H9 (cell line): Measurements from ENCODE around the gene SIRT6. TPM values are rescaled to one million over a fixed set of nuclear protein-coding genes. Genes with fewer than 3 reads are reported as not detected.
"Not testable (repeated sequence)": the region's sequence is repeated elsewhere in the genome, so short reads cannot be mapped to it uniquely, and the experiment has no call there.

Experiments
- DNase-seq: peaks from one replicate; pipeline ENCODE4 v3.0.0-alpha.2; 2017
- H2AFZ ChIP-seq: one replicate; pipeline ENCODE4 v1.6.1; 2013; ENCODE audit warnings: mild to moderate bottlenecking, low read length, control low read depth, moderate library complexity
- H2AK5ac ChIP-seq: 2 replicates; pipeline ENCODE4 v1.6.1; 2013; ENCODE audit warnings: low read length, control low read depth, mixed read lengths; ENCODE audit not compliant: insufficient read length
- H2BK120ac ChIP-seq: one replicate; pipeline ENCODE4 v1.6.1; 2013; ENCODE audit warnings: low read depth, mild to moderate bottlenecking, low read length, control low read depth, inconsistent platforms; ENCODE audit not compliant: poor library complexity, severe bottlenecking
- H2BK12ac ChIP-seq: 2 replicates; pipeline ENCODE4 v1.6.1; 2013; ENCODE audit warnings: low read length, control low read depth, mixed read lengths, low read depth; ENCODE audit not compliant: insufficient read length
- H2BK15ac ChIP-seq: 2 replicates; pipeline ENCODE4 v1.6.1; 2013; ENCODE audit warnings: low read depth, low read length, control low read depth
- H2BK20ac ChIP-seq: one replicate; pipeline ENCODE4 v1.6.1; 2013; ENCODE audit warnings: low read depth, mild to moderate bottlenecking, low read length, control low read depth, inconsistent platforms; ENCODE audit not compliant: poor library complexity, severe bottlenecking
- H2BK5ac ChIP-seq: 2 replicates; pipeline ENCODE4 v1.6.1; 2013; ENCODE audit warnings: low read length, control low read depth, mixed read lengths; ENCODE audit not compliant: insufficient read length
- H3K14ac ChIP-seq: 2 replicates; pipeline ENCODE4 v1.6.1; 2013; ENCODE audit warnings: low read length, control low read depth; ENCODE audit not compliant: insufficient read depth
- H3K18ac ChIP-seq: 2 replicates; pipeline ENCODE4 v1.6.1; 2013; ENCODE audit warnings: low read depth, mild to moderate bottlenecking, mixed read lengths, low read length, control low read depth; ENCODE audit not compliant: insufficient read length
- H3K23ac ChIP-seq: 2 replicates; pipeline ENCODE4 v1.6.1; 2013; ENCODE audit warnings: low read length, control low read depth, mixed read lengths, low read depth; ENCODE audit not compliant: insufficient read length
- H3K23me2 ChIP-seq: 2 replicates; pipeline ENCODE4 v1.6.1; 2013; ENCODE audit warnings: low read depth, mild to moderate bottlenecking, mixed read lengths, low read length, control low read depth; ENCODE audit not compliant: insufficient read length, poor library complexity, severe bottlenecking
- H3K27ac ChIP-seq: 2 replicates; pipeline ENCODE4 v1.5.1; 2013; ENCODE audit warnings: low read length, control low read depth, mixed read lengths, low read depth; ENCODE audit not compliant: insufficient read length
- H3K27me3 ChIP-seq: 2 replicates; pipeline ENCODE4 v1.6.1; 2013; ENCODE audit warnings: low read length, control low read depth, inconsistent platforms; ENCODE audit not compliant: insufficient read depth
- H3K4ac ChIP-seq: 2 replicates; pipeline ENCODE4 v1.6.1; 2013; ENCODE audit warnings: low read depth, mild to moderate bottlenecking, control low read depth, inconsistent platforms, low read length, moderate library complexity
- H3K4me1 ChIP-seq: 2 replicates; pipeline ENCODE4 v1.6.1; 2013; ENCODE audit warnings: low read length, control low read depth, inconsistent platforms; ENCODE audit not compliant: insufficient read depth
- H3K4me2 ChIP-seq: 2 replicates; pipeline ENCODE4 v1.6.1; 2013; ENCODE audit warnings: low read length, control low read depth, mixed read lengths; ENCODE audit not compliant: insufficient read length, insufficient read depth
- H3K56ac ChIP-seq: 2 replicates; pipeline ENCODE4 v1.6.1; 2013; ENCODE audit warnings: low read depth, mild to moderate bottlenecking, mixed read lengths, low read length, control low read depth; ENCODE audit not compliant: insufficient read length
- H3K79me1 ChIP-seq: 2 replicates; pipeline ENCODE4 v1.6.1; 2013; ENCODE audit warnings: low read depth, mild to moderate bottlenecking, moderate library complexity, low read length, control low read depth, inconsistent platforms; ENCODE audit not compliant: insufficient read depth, poor library complexity, severe bottlenecking
- H3K79me2 ChIP-seq: 2 replicates; pipeline ENCODE4 v1.6.1; 2013; ENCODE audit warnings: low read length, control low read depth, inconsistent platforms; ENCODE audit not compliant: insufficient read depth
- H3K9ac ChIP-seq: 2 replicates; pipeline ENCODE4 v1.6.1; 2013; ENCODE audit warnings: low read length, control low read depth, mixed read lengths; ENCODE audit not compliant: insufficient read length; ENCODE audit errors: extremely low read depth
- H3K9me3 ChIP-seq: one replicate; pipeline ENCODE4 v1.6.1; 2013; ENCODE audit warnings: low read depth, low read length, inconsistent platforms; ENCODE audit not compliant: control insufficient read depth
- H3T11ph ChIP-seq: one replicate; pipeline ENCODE4 v1.6.1; 2013; ENCODE audit warnings: mild to moderate bottlenecking, low read length, control low read depth, inconsistent platforms
- H4K20me1 ChIP-seq: one replicate; pipeline ENCODE4 v1.6.1; 2013; ENCODE audit not compliant: control insufficient read depth, insufficient read length, insufficient read depth
- H4K5ac ChIP-seq: 2 replicates; pipeline ENCODE4 v1.6.1; 2013; ENCODE audit warnings: low read depth, mild to moderate bottlenecking, mixed read lengths, low read length, control low read depth; ENCODE audit not compliant: insufficient read length
- H4K8ac ChIP-seq: replicated peaks from 2 replicates; pipeline ENCODE4 v1.6.1; 2013; ENCODE audit warnings: low read length, control low read depth, mixed read lengths, low read depth; ENCODE audit not compliant: insufficient read length
- H4K91ac ChIP-seq: 2 replicates; pipeline ENCODE4 v1.6.1; 2013; ENCODE audit warnings: low read depth, mild to moderate bottlenecking, moderate library complexity, mixed read lengths, low read length, control low read depth; ENCODE audit not compliant: insufficient read length
- H3K27ac Mint-ChIP-seq, 3 experiments: 2 replicates in 2 of 3; 3 replicates in 1 of 3; pipeline ENCODE4 v1.8.0; 2020 to 2021; ENCODE audit warnings: mixed read lengths in 3 of 3, mild to moderate bottlenecking in 1 of 3, moderate library complexity in 1 of 3
- H3K27me3 Mint-ChIP-seq: 2 replicates; pipeline ENCODE4 v1.8.0; 2021; ENCODE audit warnings: low read depth, mild to moderate bottlenecking, moderate library complexity, mixed read lengths
- H3K36me3 Mint-ChIP-seq, 3 experiments: 2 replicates in 2 of 3; 3 replicates in 1 of 3; pipeline ENCODE4 v1.8.0; 2020 to 2021; ENCODE audit warnings: low read depth in 3 of 3, mixed read lengths in 3 of 3; ENCODE audit not compliant: insufficient read depth in 1 of 3
- H3K4me1 Mint-ChIP-seq, 2 experiments: 2 replicates each; pipeline ENCODE4 v1.8.0; 2020; ENCODE audit warnings: mixed read lengths in 2 of 2
- H3K4me3 Mint-ChIP-seq, 2 experiments: 2 replicates in 1 of 2; 3 replicates in 1 of 2; pipeline ENCODE4 v1.8.0; 2020 to 2021; ENCODE audit warnings: mild to moderate bottlenecking in 2 of 2, mixed read lengths in 2 of 2, moderate library complexity in 1 of 2
- H3K9me3 Mint-ChIP-seq, 2 experiments: 2 replicates in 1 of 2; 3 replicates in 1 of 2; pipeline ENCODE4 v1.8.0; 2020; ENCODE audit warnings: mild to moderate bottlenecking in 2 of 2, mixed read lengths in 2 of 2, moderate library complexity in 1 of 2
- WGBS: extraction: QIAGEN DNeasy Blood & Tissue Kit; methylation state at CpG from one replicate; pipeline ENCODE4 v1.1.7; 2013; ENCODE audit warnings: missing lambda C conversion rate, low lambda C conversion rate, mixed read lengths; ENCODE audit not compliant: insufficient read length; ENCODE audit errors: extremely low coverage; 5-methylcytosine and 5-hydroxymethylcytosine counted together
- total RNA-seq: library from RNA; stranded (reverse); gene quantifications from 2 replicates; pipeline ENCODE4 v1.2.1, GENCODE V29; 2021
- TF ChIP-seq, protein P1 (sequence below): fragments of 200-600 bp; sonication (generic); conservative IDR thresholded peaks from 3 replicates; pipeline ENCODE4 v1.8.0; 2021; ENCODE audit warnings: antibody characterized with exemption, mild to moderate bottlenecking

Gene SIRT6
- total RNA-seq, 1 experiment from 2014 or later, result 24.9 TPM

DNA sequence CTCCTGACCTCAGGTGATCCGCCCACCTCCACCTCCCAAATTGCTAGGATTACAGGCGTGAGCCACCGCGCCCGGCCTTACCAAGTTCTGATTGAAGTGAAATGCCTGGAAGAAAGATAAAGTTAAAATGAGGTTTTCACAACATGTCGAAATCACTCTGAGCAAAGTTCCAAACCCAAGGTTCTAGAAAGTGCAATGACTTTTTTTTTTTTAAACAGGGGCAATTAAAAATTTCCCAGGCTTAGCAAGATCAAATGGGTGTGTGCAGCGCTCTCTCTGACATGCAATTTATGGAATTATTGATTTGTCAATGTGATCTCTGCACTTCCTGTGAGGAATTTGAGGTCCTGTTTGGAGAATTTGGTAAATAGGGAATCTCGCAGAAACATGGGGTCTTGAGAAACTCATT, 45.7 kb downstream of the SIRT6 start:
- Histone ChIP-seq H3K56ac (no peak overlapping the region), H3K27ac (no peak overlapping the region), H3K4ac (no peak overlapping the region), H3K79me2 (no peaks in the 10 kb centered on the region), H3K9me3 (no peaks in the 10 kb centered on the region), H3K18ac (no peak overlapping the region), H3K79me1 (no peaks in the 10 kb centered on the region), H3K9ac (no peak overlapping the region), H2BK120ac (no peak overlapping the region), H4K91ac (no peak overlapping the region), H2BK12ac (no peak overlapping the region), H3K4me1 (no peaks in the 10 kb centered on the region; the same call in 1 of the 2 replicates), H2AFZ (no peak overlapping the region), H4K20me1 (no peaks in the 10 kb centered on the region), H3K27me3 (no peaks in the 10 kb centered on the region), H3T11ph (no peak overlapping the region), H3K4me2 (no peak overlapping the region), H4K8ac (no peak overlapping the region), H4K5ac (no peak overlapping the region), H3K23ac (no peak overlapping the region), H2BK15ac (no peak overlapping the region), H3K14ac (no peak overlapping the region), H2BK5ac (no peak overlapping the region), H3K23me2 (no peaks in the 10 kb centered on the region), H2AK5ac (no peak overlapping the region), H2BK20ac (no peak overlapping the region)
- Mint-ChIP-seq H3K9me3 (no peaks in the 10 kb centered on the region; a peak in 1 of 5 replicates), H3K4me3 (no peak overlapping the region), H3K36me3 (no peaks in the 10 kb centered on the region), H3K27me3 (peaks cover 13% of the 10 kb centered on the region), H3K27ac (no peak overlapping the region), H3K4me1 (peaks cover 2 to 8% of the 10 kb centered on the region in 2 experiments; a peak in 3 of 4 replicates)
- no peak for DNase-seq
- TF ChIP-seq, protein P1, sequence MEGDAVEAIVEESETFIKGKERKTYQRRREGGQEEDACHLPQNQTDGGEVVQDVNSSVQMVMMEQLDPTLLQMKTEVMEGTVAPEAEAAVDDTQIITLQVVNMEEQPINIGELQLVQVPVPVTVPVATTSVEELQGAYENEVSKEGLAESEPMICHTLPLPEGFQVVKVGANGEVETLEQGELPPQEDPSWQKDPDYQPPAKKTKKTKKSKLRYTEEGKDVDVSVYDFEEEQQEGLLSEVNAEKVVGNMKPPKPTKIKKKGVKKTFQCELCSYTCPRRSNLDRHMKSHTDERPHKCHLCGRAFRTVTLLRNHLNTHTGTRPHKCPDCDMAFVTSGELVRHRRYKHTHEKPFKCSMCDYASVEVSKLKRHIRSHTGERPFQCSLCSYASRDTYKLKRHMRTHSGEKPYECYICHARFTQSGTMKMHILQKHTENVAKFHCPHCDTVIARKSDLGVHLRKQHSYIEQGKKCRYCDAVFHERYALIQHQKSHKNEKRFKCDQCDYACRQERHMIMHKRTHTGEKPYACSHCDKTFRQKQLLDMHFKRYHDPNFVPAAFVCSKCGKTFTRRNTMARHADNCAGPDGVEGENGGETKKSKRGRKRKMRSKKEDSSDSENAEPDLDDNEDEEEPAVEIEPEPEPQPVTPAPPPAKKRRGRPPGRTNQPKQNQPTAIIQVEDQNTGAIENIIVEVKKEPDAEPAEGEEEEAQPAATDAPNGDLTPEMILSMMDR, result no peak
- no CpG with 5 or more reads among the region's 8 CpGs for WGBS

DNA sequence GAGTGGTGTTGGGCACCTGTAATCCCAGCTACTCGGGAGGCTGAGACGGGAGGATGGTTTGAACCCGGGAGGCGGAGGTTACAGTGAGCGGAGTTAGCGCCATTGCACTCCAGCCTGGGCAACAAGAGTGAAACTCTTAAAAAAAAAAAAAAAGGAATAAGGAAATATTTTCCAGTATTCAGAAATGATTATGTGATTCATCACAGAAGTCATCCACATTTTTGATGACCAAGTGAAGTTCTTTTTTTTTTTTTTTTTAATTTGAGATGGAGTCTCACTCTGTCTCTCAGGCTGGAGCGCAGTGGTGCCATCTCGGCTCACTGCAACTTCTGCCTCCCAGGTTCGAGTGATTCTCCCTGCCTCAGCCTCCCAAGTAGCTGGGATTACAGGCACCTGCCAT, 47.0 kb downstream of the SIRT6 start:
- H3K79me2 ChIP-seq, H2BK12ac ChIP-seq, H2AFZ ChIP-seq, H4K8ac ChIP-seq, DNase-seq, H2BK5ac ChIP-seq, H2BK120ac ChIP-seq, H4K91ac ChIP-seq, H3K23me2 ChIP-seq, H4K5ac ChIP-seq, H3K9me3 ChIP-seq, H2BK20ac ChIP-seq, H3T11ph ChIP-seq, H3K4me1 ChIP-seq, H3K14ac ChIP-seq, H3K4me2 ChIP-seq, H3K4ac ChIP-seq, H3K36me3 Mint-ChIP-seq, H4K20me1 ChIP-seq, H2BK15ac ChIP-seq, H3K27me3 ChIP-seq, H3K79me1 ChIP-seq, H2AK5ac ChIP-seq, H3K18ac ChIP-seq, H3K9ac ChIP-seq, H3K27ac Mint-ChIP-seq, H3K4me3 Mint-ChIP-seq, H3K23ac ChIP-seq, H3K56ac ChIP-seq, H3K9me3 Mint-ChIP-seq, H3K27ac ChIP-seq: not testable (repeated sequence)
- no CpG with 5 or more reads among the region's 9 CpGs for WGBS
- Mint-ChIP-seq H3K27me3 (peaks cover 18% of the 10 kb centered on the region), H3K4me1 (peaks cover 6 to 10% of the 10 kb centered on the region in 2 experiments)
